GM18868 (cell line): ENCODE results near the gene PLEKHG1.

ENCODE experiments used
- ATAC-seq: cut with Tn5 transposase; IDR thresholded peaks from one replicate; pipeline ENCODE4 v1.9.1; 2021; ENCODE audit warnings: mild to moderate bottlenecking, moderate library complexity; ENCODE audit not compliant: unreplicated experiment

Gene PLEKHG1

DNA sequence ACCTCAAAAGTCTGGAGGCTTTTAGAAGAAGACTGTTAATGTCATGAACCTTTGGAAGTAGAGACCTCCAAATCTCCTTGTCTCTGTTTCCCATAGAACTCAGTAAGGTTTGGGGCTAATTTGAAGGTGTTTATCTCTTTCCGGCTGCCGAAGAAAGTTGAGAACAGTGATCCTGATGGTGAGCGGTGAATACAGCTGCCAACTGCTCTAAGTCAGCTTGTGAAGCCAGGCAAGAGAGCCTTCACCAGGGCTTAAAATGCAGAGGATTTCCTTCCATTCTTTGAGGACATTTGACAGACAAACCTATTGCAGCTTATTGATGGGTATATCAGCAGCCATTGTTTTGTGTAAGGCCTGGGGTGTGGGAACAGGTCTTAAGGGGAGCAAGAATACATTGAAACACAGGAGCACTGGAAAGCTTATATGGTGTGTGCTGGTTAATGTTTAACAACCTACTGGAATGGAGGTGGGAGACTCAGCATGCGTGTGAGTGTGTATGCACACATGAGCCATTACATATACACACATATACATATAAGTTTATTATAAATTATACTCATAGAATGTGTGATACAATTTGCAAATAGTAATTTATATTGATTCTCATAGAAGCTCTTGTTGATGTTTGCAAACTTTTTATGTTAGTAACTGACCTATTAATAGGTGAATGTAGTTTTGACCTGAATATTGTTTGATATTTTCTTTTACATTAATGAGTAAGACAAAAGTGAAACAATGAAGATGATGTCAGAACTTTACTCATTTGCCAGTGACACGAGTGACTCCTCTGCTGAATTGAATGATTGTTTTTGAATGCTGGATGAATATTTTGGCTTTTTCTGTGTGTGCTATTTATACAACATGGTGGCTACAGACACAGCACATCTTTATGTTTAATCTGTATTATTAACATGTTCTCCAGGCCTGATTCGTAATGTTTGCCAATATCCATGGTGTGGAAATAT lies 18.1 kb downstream of the PLEKHG1 start:
- ATAC-seq = no peak

DNA sequence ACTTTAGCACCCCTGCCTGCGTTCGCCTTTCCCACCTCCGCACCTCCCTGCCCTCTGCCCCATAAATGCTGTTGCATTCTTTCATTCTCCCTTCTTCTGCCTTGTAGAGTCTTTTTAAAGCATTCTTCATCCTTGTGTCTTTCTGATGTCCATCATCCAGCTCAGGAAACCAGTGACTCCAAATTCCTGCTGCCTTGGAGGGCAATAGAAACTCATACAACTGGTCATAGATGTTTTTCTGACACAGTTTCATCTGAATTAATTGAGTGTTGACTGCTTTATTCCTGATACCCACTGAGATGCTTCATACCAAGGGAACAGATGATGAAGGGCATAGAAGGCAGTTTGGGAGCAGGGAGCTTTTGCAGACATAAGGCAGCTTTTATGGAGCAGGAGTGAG lies 19.6 kb downstream of the PLEKHG1 start:
- ATAC-seq = no peak

- ATAC-seq = no peak
Measured at GRCh38 chr6:150620244-150620643, 20.6 kb downstream of the PLEKHG1 start.

GRCh38 chr6:150620763-150621162 lies 21.1 kb downstream of the PLEKHG1 start:
- no peak for ATAC-seq

- ATAC-seq = no peak
Measured at GRCh38 chr6:150622476-150622875, 22.8 kb downstream of the PLEKHG1 start.

DNA sequence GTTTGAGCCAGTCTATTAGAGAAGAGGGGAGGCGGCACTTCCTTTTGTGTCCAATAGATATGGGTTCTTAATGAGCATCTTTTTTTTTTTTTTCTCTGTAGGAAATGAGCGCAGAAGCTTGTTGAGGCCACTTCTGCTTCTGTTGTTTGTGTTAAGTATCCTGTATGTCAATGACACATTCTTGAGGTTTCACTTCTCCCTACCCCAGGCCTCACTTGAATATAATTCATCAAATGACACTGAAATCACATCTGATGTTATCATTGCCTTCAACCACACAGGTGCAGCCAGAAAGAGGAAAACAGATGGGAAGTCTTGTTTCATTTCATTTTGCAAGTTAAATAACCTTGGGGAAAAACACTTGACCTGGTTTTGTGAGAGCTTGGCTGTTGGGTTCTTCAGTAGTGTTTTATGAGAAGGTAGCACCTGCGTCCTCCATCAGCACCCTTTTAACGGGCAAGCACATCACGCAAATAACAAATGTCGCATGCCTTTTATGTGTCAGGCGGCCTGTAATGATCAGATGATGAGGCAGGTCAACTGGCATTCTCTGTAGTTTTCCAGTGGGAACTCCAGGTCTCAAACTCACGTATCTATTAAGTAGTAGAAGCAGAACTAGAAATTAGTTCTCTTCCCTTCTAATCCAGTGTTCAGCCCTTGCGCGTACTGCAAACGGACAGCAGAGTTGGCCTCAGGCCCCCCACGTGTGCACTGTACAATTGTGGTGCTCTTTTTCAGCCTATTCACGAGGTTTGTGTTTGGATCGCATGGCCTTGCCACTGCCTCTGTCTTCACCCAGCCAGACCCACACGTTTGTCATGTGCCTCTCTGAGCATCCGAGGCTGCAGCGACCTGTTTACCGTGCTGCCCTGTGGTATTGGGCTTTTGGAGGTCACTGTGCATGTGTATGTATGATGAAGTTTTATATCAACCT lies 23.5 kb downstream of the PLEKHG1 start:
- ATAC-seq = peak; percentile 97

GRCh38 chr6:150624191-150624590 lies 24.5 kb downstream of the PLEKHG1 start:
- no peak for ATAC-seq

- ATAC-seq = no peak
Measured at GRCh38 chr6:150625927-150626326, 26.2 kb downstream of the PLEKHG1 start.

DNA sequence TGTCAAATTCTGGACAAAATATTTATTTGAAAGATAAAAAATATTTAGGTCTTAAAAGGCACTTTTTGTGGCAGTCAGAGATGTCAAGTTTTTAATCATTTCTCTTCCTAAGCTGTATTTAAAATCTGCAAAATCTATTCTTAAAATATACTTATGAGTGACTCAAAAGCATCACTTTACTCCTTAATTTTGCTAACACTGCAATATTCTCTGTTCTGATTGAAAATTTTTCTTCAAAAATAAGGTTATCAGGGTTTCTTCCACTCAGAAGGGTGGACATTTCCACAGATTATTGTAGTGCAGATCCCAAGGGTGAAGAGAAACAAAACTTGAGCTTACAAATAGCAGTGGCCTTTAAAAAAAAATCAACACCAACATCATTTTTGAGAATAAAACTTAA lies 27.5 kb downstream of the PLEKHG1 start:
- ATAC-seq = no peak

DNA sequence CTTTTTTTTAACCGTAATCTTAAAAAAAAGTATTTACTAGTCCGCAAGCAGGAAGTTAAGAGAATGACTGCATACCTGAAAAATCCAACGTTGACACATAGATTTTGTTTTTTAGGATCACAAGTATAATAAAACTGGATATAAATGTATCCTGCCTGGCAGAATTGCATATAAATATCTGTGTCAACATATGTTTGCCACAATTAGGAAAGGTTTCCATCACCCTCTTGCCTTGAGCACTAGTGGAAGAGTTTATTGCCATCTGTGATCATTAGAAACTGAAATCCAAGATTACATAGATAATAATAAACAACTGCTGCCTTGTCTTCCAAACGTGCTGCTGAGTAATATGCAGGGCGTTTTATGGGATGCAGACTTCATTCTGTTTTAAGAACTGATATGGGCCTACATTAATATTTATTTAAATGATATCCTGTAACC lies 27.9 kb downstream of the PLEKHG1 start:
- ATAC-seq = no peak

DNA sequence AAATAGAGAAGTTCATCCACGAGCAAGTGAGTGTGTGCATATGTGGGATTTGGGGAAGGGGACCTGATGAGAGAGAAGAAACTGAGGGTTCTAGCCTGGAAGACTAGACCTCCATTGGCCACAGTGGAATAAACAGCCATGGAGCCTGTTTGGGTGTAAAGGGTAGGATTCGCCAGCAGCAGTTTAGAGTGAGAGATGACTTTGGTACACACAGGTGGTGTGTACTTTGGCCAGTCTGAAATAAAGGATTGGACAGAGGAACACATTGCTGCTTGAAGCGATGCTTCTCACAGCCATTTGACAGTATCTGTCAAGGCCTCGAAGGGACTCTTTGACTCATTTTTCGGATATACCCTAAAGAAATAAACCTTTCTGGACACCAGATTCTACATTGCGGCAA lies 29.2 kb downstream of the PLEKHG1 start:
- ATAC-seq = no peak

- ATAC-seq = peak; percentile 57
Measured at GRCh38 chr6:150631283-150631983, 31.7 kb downstream of the PLEKHG1 start.

GRCh38 chr6:150631984-150632642 lies 32.4 kb downstream of the PLEKHG1 start:
- ATAC-seq = no peak

GRCh38 chr6:150632785-150633485 lies 33.2 kb downstream of the PLEKHG1 start:
- ATAC-seq = peak; percentile 34

- ATAC-seq = no peak
Measured at GRCh38 chr6:150633486-150633834, 33.8 kb downstream of the PLEKHG1 start.

GRCh38 chr6:150634176-150634963 lies 34.7 kb downstream of the PLEKHG1 start:
- ATAC-seq = no peak

- ATAC-seq = no peak
Measured at GRCh38 chr6:150634964-150635292, 35.2 kb downstream of the PLEKHG1 start.

- no peak for ATAC-seq
Measured at GRCh38 chr6:150635906-150636514, 36.3 kb downstream of the PLEKHG1 start.

DNA sequence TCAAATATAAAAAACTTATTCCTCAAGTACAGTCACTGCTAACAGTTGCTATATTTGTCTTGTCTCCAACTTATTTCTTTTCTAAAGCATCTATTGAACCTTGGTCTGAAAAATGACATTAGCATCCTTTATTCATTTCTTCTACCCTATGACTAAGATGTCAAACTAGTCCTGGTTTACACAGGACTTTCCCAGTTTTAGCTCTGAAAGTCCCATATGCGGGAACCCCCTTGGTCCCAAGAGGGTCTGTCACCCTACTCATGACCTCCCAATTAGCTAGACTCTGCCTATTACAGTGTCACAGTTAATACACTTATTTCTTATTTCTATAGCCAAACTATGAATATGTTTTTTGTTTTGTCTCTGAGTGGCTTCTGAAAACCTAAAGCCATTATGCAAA lies 37.1 kb downstream of the PLEKHG1 start:
- ATAC-seq = no peak
